AG20443 (cell line): ENCODE results near the gene DMAC2.
"Not testable (repeated sequence)": the region's sequence is repeated elsewhere in the genome, so short reads cannot be mapped to it uniquely, and the experiment has no call there.

Experiments used
- DNase-seq: peaks from one replicate; pipeline ENCODE4 v3.0.0; 2012; ENCODE audit warnings: low spot score, mixed read lengths

Gene DMAC2

GRCh38 chr19:41398598-41398997, 41.1 kb downstream of the DMAC2 start:
- DNase-seq: no peak

- DNase-seq: no peak
These were observed 41.7 kb downstream of the DMAC2 start for GRCh38 chr19:41398050-41398418.

GRCh38 chr19:41397086-41398049, 42.3 kb downstream of the DMAC2 start, which contains the start of the genes BCKDHA and EXOSC5:
Gene BCKDHA (plus strand): TSS chr19:41397818. CDS start chr19:41397828, 10 bp downstream.
Gene EXOSC5 (minus strand): TSS chr19:41397359. CDS start chr19:41397328, 31 bp downstream.
- peak; percentile 100 for DNase-seq

DNA sequence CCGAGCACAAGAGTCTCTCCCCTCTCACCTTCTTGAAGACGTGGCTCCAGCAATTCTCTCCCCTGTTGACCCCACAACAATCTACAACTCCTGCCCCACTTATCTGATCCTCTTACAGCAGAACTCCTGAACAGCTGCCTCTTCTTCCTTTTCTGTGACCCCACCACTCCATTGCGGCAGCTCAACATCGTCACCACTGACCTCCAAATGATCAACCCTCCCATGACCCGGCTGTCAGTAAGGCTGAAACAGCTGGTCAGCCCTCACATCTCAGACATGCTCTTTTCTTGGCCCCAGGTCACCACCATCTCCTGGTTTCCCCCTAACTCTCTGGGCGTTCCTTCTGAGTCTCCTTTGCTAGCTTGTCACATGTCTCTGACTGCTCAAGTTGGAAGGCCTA, 44.4 kb downstream of the DMAC2 start:
- DNase-seq: no peak

DNA sequence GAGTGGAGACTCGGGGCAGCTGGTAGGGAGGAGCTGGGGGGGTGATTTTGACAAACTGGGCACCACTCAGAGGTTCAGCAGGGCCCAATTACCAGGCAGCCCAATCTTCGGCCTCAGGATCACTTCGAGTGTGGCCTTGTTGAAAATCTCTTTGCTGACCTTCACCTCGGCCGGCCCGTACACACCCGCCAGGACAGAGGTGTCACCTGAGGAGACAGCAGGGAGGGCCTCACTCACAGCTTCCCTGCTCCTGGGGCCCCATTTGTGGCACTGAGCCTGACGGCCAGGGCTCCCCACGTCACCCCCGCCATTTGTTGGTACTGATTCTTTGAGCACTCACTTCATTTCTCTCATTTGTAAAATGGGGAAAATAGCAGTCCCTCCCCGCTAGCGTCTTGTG, 46.9 kb downstream of the DMAC2 start:
- no peak for DNase-seq

DNA sequence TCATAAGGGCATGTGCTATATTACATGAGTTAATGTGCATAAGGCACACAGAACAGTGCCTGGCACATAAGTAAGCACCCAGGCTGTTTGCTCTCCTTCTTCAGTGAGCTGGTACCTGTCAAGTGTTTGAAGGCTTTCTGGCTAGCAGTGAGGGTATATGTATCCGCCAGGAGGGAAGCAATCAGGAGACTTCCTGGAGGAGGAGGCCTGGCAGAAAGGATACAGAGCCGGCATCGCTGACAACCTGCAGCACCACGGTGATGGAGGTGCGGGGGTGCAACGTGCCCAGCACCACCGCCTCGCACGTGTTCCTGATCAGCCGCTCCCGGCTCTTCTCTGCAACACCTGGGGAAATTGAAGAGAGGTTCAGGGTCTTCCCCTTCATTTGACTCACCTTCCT, 48.1 kb downstream of the DMAC2 start:
- no peak for DNase-seq

DNA sequence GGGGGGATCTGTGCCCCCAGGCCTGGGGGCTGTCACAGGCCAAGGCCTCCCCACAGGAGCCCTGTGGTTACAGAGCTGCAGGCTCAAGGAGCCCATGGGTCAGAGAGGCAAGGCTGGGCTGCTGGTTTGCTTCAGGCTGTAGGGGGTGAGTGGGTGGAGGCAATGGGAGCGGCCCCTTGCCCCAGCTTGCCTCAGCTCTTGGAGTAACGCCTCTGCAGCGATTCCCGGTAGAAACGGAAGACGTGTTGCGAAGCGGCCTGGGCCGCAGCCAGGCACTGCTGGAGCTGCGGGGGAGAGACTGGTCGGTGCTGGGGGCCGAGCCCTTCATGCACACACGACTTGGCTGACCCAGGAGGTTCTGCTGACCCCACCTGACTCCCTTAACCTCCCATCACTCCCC, 53.3 kb downstream of the DMAC2 start:
- DNase-seq: no peak

GRCh38 chr19:41384351-41384750, 55.4 kb downstream of the DMAC2 start:
- DNase-seq: no peak

- DNase-seq: not testable (repeated sequence)
These were observed 58.2 kb downstream of the DMAC2 start for GRCh38 chr19:41381536-41381935.
